IPS-18c (cell line): ENCODE data around the gene DNAAF5.

ENCODE experiments used
- H3K4me3 ChIP-seq: 2 replicates; pipeline ENCODE4 v1.7.0; 2013; ENCODE audit warnings: low read depth, mild to moderate bottlenecking, low read length, moderate library complexity; ENCODE audit not compliant: insufficient read depth
- H3K9me3 ChIP-seq: one replicate; pipeline ENCODE4 v1.6.1; 2013; ENCODE audit warnings: mild to moderate bottlenecking, low read length, moderate library complexity; ENCODE audit not compliant: control insufficient read depth, insufficient read depth

Gene DNAAF5

DNA sequence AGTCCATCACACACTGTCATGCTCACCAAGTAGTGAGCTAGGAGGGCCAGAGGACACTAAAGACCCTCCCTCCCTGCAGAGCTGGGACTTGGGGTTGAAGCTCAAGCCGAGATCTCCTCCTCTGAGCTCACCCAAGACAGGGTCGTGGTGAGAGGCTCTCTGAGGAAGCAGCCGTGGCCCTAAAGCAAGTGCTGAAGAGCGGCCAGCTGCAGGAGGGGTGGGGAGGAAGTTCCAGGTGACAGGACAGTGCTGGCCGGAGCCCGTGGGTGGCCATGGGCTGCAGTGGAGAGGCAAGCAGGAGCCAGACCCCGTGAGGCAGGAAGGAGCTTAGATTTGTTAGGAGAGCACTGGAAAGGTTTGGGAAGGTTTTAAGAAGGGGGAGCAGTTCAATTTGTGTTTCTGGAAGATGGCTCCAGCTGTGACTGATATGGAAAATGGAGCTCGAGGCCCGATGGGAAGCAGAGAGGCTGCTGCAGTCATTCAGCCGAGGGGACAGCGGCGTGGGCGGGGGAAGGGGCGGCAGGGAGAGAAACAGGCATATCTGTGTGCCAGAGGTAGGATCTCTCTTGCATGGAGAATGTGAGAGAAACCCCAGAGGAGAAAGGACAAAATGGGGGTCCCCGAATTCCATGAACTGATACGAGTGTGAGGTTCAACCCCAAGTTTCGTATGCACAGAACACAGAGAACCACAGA, 26.9 kb upstream of the DNAAF5 start:
- peaks cover 1% of the 10 kb centered on the region for H3K9me3 ChIP-seq
- no peak overlapping the region for H3K4me3 ChIP-seq

GRCh38 chr7:701086-701671, 25.3 kb upstream of the DNAAF5 start:
- H3K9me3 ChIP-seq = peaks cover 2% of the 10 kb centered on the region

GRCh38 chr7:703049-703448, 23.4 kb upstream of the DNAAF5 start:
- H3K4me3 ChIP-seq = no peak overlapping the region
- peaks cover 2% of the 10 kb centered on the region for H3K9me3 ChIP-seq

More at GRCh38 chr7:701086-701671, 25.3 kb upstream of the DNAAF5 start:
- no peak overlapping the region for H3K4me3 ChIP-seq

DNA sequence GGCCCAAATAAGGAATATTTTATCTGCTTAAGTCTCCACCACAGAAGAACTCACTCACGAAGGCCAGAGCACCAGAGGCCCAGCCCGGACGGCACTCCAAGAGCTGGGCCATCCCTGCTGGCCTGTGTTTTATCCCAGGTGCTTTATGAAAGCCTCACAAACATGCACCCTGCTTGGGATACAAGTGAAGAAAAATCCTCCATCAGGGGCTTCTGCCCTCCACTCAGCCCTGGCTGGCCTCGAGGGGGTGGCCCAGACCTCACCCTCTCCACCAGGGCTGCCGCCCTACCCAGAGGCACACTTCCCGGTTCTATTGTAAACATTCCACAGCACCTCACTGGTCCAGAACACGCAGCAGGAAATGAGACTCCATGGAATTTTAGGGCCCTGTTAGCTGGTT, 19.8 kb upstream of the DNAAF5 start:
- H3K4me3 ChIP-seq = no peak overlapping the region
- H3K9me3 ChIP-seq = peaks cover 4% of the 10 kb centered on the region

GRCh38 chr7:707296-708000, 19.1 kb upstream of the DNAAF5 start:
- no peak overlapping the region for H3K4me3 ChIP-seq
- peaks cover 4% of the 10 kb centered on the region for H3K9me3 ChIP-seq

GRCh38 chr7:710161-710560, 16.3 kb upstream of the DNAAF5 start:
- Histone ChIP-seq H3K9me3 (peaks cover 2% of the 10 kb centered on the region), H3K4me3 (no peak overlapping the region)

DNA sequence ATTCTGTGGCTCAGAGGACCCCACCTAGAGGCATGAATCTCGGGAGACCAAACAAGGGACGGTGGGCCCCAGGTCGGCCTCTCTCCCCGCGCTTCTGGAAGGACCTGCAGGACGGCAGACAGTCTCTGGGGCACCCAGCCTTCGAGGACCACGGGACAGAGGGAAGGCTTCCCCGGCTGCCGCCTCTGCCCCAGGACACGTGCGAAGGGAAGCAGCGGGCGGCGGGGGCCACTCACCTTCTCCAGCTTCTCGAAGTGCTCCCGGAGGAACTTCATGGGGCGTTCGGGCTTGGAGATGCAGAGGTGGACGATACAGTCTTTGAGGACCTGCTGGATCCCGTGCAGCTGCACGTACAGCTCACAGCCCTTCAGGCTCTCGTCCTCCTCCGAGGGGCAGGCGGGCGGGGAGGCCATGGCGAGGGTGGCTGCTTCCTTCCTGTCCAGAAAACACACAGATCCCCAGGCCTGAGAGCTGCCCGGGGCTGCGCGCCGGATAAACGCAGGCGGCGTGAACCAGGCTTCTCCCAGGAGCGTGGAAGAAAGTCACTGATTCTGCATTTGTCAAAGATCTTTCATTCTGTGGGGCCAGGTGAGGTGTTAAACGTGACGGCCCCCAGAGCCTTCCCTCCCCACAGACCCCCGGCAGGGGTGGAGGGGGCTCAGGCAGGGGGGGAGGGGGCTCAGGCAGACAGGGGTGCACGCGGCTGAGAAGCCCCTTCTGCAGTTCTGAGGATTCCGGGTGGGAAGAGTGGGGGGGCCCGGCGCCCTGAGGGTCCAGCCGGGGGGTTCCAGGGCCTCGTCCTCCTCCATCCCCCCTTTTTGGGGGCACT, 15.2 kb upstream of the DNAAF5 start:
- Histone ChIP-seq H3K4me3 (peak overlapping the region; percentile 40; the same call in 1 of the 2 replicates), H3K9me3 (peaks cover 2% of the 10 kb centered on the region)

DNA sequence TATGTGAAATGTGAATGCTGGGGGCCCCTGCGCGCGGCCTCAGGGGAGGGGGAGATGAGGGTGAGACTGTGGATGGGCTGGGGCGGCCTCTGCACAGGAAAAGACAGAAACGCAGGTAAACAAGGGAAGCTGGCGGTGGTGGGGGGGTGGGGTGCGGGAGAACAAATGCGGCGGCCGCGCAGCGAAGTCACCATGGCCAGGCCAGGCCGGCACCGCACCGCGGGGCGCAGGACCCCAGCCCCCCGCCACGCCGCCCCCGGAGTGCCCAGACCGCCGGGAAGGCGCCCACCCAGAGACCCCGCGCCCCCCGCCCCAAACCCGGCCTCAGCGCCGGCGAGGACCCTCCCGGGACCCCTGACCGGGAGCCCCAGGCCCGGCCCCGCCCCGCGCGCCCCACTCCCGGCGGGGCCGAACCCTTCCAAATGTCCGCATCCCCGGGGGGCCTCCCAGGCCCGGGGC, 14.5 kb upstream of the DNAAF5 start:
- peaks cover 2% of the 10 kb centered on the region for H3K9me3 ChIP-seq
- H3K4me3 ChIP-seq = peak overlapping the region; percentile 40

DNA sequence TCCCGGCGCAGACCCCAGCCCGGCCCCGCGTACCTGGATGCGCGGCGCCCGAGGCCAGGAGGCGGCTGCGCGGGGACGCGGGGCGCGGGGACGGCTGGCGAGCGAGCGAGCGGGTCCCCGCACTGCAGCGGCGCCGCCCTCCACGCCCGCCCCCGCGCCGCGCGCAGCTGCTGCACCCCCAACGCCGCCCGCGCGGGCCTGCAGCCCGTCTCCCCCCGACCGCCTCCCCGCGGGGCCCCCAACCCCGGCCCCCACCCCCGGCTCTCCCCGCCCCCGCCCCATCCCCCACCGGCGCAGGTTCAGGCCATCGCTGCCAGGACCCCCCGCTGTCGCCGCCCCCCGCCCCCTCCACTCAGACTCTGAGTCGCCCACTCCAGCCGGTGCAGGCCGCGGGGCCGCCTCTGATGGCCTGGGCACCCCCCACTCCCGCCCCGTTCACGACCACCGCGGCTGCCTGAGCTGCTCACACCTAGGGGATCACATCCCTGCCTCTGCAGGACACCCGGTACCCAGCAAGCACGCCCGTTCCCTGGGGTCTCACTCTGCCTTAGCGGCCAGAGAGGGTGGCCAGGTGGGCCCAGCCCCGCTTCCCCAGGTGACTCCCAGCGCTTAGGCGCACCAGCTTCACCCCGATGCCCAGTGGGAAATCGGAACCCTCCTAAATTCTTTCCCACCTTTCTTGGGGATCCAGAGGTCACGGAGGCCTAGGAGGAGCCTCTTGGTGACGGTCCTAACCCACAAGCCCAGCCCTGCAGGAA, 13.9 kb upstream of the DNAAF5 start:
- Histone ChIP-seq H3K9me3 (peaks cover 2% of the 10 kb centered on the region), H3K4me3 (peak overlapping the region; percentile 40)

GRCh38 chr7:713139-713457, 13.4 kb upstream of the DNAAF5 start:
- 0 out of 2 replicates have a peak overlapping the region, but pooled peaks have one; percentile 3 for H3K4me3 ChIP-seq
- peaks cover 2% of the 10 kb centered on the region for H3K9me3 ChIP-seq

GRCh38 chr7:713488-714230, 12.8 kb upstream of the DNAAF5 start:
- Histone ChIP-seq H3K9me3 (peaks cover 2% of the 10 kb centered on the region), H3K4me3 (no peak overlapping the region)

DNA sequence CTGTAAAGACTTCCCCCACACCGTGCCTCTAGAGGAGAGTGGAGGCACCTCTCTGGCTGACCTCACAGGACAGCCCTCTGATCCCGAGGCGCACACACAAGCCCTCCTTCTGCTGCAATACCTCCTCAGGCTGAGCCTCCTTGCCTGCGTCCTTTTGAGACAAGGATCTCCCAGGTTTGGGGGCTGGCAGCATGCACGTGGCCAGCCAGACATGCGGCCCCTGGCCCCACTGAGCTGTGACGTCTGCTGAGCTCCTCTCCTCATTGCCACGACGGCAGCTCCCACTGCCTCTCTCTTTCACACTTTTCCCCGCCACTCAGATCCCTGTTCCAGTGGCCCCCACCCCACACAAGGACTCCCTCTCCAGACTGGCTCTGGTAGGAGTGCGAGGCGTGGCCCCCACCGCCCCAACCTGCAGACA, 12.2 kb upstream of the DNAAF5 start:
- no peak overlapping the region for H3K4me3 ChIP-seq

GRCh38 chr7:716222-716621, 10.3 kb upstream of the DNAAF5 start:
- Histone ChIP-seq H3K4me3 (no peak overlapping the region), H3K9me3 (no peaks in the 10 kb centered on the region)

More for the DNA sequence above, 12.2 kb upstream of the DNAAF5 start:
- peaks cover 2% of the 10 kb centered on the region for H3K9me3 ChIP-seq

GRCh38 chr7:716636-717035, 9.9 kb upstream of the DNAAF5 start:
- H3K4me3 ChIP-seq = no peak overlapping the region
- H3K9me3 ChIP-seq = no peaks in the 10 kb centered on the region

- H3K4me3 ChIP-seq = no peak overlapping the region
- no peaks in the 10 kb centered on the region for H3K9me3 ChIP-seq
Observed at GRCh38 chr7:721619-722248, 4.8 kb upstream of the DNAAF5 start.

DNA sequence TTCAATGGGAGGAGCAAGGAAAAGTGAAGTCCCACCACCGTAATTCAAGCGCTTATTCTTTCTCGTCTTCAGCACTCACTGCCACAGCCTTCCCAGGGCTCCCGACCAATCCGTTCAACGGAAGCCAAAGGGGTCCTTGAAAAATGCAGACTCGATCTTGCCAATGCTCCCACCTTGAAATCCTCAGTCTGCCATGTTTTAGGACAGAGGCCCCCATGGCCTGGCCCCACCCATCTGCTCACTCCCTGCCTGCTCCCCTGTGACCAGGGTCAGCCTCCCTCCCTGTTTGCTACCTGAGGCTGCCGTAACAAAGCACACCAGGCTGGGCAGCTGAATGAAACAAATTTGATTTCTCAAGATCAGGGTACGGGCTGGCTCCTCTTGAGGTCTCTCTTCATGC, 3.0 kb upstream of the DNAAF5 start:
- Histone ChIP-seq H3K9me3 (no peaks in the 10 kb centered on the region), H3K4me3 (no peak overlapping the region)
